ENCODE data around the gene ACVR2B. TPM values are rescaled to one million over a fixed set of nuclear protein-coding genes. Genes with fewer than 3 reads are reported as not detected.

ACVR2B gene
- total RNA-seq, 1 experiment from 2014 or later: 2.8 TPM

DNA sequence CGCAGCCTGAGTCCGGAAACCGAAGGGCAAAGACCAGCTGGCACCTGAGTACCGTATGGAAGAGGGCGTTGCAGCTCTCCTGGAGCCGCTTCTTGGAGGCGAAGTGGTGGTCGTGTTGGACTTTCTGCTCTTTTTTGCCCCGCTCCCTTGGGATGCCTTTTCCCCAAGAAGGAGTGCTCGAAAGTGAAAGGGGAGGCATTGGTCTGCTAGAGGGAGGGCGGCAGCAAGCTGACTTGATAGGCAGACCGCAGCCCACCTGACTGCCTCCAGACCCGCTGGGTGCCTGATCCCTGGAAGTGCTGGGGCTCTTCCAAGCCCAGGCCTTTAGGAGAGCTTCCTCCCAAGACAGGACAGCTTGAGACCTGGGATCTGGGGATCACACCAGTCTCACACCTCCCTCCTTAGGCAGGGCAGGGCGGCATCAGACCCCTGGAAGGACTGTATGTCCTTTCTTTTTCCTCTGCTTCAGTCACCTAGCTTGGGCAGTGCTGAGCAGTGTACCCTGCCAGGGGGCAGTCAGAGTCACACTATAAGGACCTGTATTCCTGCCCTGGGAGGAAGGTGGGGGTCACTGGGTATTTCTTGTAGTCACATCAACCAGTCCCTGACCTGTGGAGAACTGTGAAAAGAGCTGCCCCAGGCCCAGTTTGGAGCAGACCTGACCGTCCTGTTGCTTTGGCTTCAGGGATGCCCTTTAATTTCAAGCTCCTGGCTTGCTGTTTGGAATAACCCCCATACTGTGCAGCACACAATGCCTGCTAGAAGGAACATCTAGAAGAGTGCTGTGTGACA lies 2.1 kb downstream of the ACVR2B start:
- no peak; the same call in 1 of the 2 replicates for ATAC-seq
- no TSS peak for BruUV-seq (replicated peaks)
- POLR2A ChIA-PET: no interaction called here

GRCh38 chr3:38457111-38458003 lies 3.7 kb downstream of the ACVR2B start:
- POLR2A ChIA-PET: no interaction called here
- no peak overlapping the region for H3K4me3 ChIP-seq (ENCODE audit: low read depth in 2 of 2, low read length in 2 of 2)
- CTCF ChIA-PET: no interaction called here
- intact Hi-C loops (cut with micrococcal nuclease; ENCODE audit: unreplicated experiment) (no loop called here), in situ Hi-C loops (cut with HindIII; ENCODE audit: low pct_unique_long_range_greater_than_20kb, low sequenced_read_pairs) (no loop called here)
- ATAC-seq (no peak), DNase-seq (ENCODE audit: low read depth, low spot score) (no peak)
- no peaks in the 10 kb centered on the region for H3K36me3 ChIP-seq (ENCODE audit: control insufficient read depth, insufficient read depth, low read length)
- no peaks in the 10 kb centered on the region for H3K27me3 ChIP-seq (ENCODE audit: control insufficient read depth, insufficient read depth, low read length)
- no peaks in the 10 kb centered on the region for H3K9me3 ChIP-seq (ENCODE audit: control insufficient read depth, insufficient read depth, low read depth, low read length)
- BruUV-seq (replicated peaks): TSS peak; percentile 18
- no peak overlapping the region for H3K27ac ChIP-seq (ENCODE audit: low read length)
- no peak for TF ChIP-seq POLR2AphosphoS5 (IDR thresholded peaks at IDR 0.05; ENCODE audit: low read depth, low read length)
- TF ChIP-seq, protein P1, sequence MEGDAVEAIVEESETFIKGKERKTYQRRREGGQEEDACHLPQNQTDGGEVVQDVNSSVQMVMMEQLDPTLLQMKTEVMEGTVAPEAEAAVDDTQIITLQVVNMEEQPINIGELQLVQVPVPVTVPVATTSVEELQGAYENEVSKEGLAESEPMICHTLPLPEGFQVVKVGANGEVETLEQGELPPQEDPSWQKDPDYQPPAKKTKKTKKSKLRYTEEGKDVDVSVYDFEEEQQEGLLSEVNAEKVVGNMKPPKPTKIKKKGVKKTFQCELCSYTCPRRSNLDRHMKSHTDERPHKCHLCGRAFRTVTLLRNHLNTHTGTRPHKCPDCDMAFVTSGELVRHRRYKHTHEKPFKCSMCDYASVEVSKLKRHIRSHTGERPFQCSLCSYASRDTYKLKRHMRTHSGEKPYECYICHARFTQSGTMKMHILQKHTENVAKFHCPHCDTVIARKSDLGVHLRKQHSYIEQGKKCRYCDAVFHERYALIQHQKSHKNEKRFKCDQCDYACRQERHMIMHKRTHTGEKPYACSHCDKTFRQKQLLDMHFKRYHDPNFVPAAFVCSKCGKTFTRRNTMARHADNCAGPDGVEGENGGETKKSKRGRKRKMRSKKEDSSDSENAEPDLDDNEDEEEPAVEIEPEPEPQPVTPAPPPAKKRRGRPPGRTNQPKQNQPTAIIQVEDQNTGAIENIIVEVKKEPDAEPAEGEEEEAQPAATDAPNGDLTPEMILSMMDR (IDR thresholded peaks at IDR 0.05): no peak
- TF ChIP-seq TCF7L2 (IDR thresholded peaks at IDR 0.05; ENCODE audit: low read depth, low read length): no peak
- TF ChIP-seq, protein P2, sequence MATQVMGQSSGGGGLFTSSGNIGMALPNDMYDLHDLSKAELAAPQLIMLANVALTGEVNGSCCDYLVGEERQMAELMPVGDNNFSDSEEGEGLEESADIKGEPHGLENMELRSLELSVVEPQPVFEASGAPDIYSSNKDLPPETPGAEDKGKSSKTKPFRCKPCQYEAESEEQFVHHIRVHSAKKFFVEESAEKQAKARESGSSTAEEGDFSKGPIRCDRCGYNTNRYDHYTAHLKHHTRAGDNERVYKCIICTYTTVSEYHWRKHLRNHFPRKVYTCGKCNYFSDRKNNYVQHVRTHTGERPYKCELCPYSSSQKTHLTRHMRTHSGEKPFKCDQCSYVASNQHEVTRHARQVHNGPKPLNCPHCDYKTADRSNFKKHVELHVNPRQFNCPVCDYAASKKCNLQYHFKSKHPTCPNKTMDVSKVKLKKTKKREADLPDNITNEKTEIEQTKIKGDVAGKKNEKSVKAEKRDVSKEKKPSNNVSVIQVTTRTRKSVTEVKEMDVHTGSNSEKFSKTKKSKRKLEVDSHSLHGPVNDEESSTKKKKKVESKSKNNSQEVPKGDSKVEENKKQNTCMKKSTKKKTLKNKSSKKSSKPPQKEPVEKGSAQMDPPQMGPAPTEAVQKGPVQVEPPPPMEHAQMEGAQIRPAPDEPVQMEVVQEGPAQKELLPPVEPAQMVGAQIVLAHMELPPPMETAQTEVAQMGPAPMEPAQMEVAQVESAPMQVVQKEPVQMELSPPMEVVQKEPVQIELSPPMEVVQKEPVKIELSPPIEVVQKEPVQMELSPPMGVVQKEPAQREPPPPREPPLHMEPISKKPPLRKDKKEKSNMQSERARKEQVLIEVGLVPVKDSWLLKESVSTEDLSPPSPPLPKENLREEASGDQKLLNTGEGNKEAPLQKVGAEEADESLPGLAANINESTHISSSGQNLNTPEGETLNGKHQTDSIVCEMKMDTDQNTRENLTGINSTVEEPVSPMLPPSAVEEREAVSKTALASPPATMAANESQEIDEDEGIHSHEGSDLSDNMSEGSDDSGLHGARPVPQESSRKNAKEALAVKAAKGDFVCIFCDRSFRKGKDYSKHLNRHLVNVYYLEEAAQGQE (IDR thresholded peaks at IDR 0.05; ENCODE audit: insufficient read depth in 1 of 2, low read depth in 2 of 2, low read length in 1 of 2): no peak
- peaks cover 7% of the 10 kb centered on the region; the same call in 1 of the 2 replicates for H3K4me1 ChIP-seq (ENCODE audit: control insufficient read depth, insufficient read depth, low read length)

More for the DNA sequence above, 2.1 kb downstream of the ACVR2B start:
- H3K27me3 ChIP-seq (ENCODE audit: control insufficient read depth, insufficient read depth, low read length): no peaks in the 10 kb centered on the region
- H3K4me1 ChIP-seq (ENCODE audit: control insufficient read depth, insufficient read depth, low read length): peaks cover 7% of the 10 kb centered on the region; the same call in 1 of the 2 replicates
- intact Hi-C loops (cut with micrococcal nuclease; ENCODE audit: unreplicated experiment): no loop called here
- H3K9me3 ChIP-seq (ENCODE audit: control insufficient read depth, insufficient read depth, low read depth, low read length): no peaks in the 10 kb centered on the region
- no peak for DNase-seq (ENCODE audit: low read depth, low spot score)
- in situ Hi-C loops (cut with HindIII; ENCODE audit: low pct_unique_long_range_greater_than_20kb, low sequenced_read_pairs): no loop called here
- H3K4me3 ChIP-seq (ENCODE audit: low read depth in 2 of 2, low read length in 2 of 2): peak overlapping the region; percentile 56 to 66
- CTCF ChIA-PET: no interaction called here
- no peaks in the 10 kb centered on the region for H3K36me3 ChIP-seq (ENCODE audit: control insufficient read depth, insufficient read depth, low read length)
- H3K27ac ChIP-seq (ENCODE audit: low read length): no peak overlapping the region
- TF ChIP-seq SIN3A (IDR thresholded peaks at IDR 0.05; ENCODE audit: borderline replicate concordance, insufficient read depth, low read depth, low read length) (no peak), TCF7L2 (IDR thresholded peaks at IDR 0.05; ENCODE audit: low read depth, low read length) (no peak)
